Body of pancreas (tissue), 4 donors: Measurements from ENCODE around the gene TH. TPM values are rescaled to one million over a fixed set of nuclear protein-coding genes. Genes with fewer than 3 reads are reported as not detected.

ENCODE experiments used
- ATAC-seq: fragments of 150-250 bp; one replicate; pipeline ENCODE4 v1.9.1; 2016
- DNase-seq, 4 donors: peaks; one replicate each; pipeline ENCODE4 v3.0.0-alpha.2; 2019
- H3K27ac ChIP-seq, 4 donors: fragments of 200-600 bp; sonication (generic); 1 replicate in 3 of 4; 2 replicates in 1 of 4; pipeline versions ENCODE4 v1.5.1 to v1.6.1; 2016 to 2019; ENCODE audit warnings: mild to moderate bottlenecking in 1 of 4, mixed read lengths in 1 of 4, moderate library complexity in 1 of 4
- H3K27me3 ChIP-seq, 2 donors: fragments of 200-600 bp; sonication (generic); one replicate each; pipeline ENCODE4 v1.6.0; 2016; ENCODE audit warnings: mild to moderate bottlenecking in 1 of 2
- H3K36me3 ChIP-seq, 2 donors: fragments of 200-600 bp; sonication (generic); replicated peaks in 1 of 2; 2 replicates each; pipeline ENCODE4 v1.5.1; 2016; ENCODE audit warnings: low read depth in 2 of 2; ENCODE audit not compliant: insufficient read depth in 1 of 2
- H3K4me1 ChIP-seq: fragments of 200-600 bp; sonication (generic); one replicate; pipeline ENCODE4 v1.6.0; 2016
- H3K4me3 ChIP-seq, 2 donors: fragments of 200-600 bp; sonication (generic); 1 replicate in 1 of 2; 2 replicates in 1 of 2; pipeline ENCODE4 v1.5.1; 2016 to 2019
- H3K9me3 ChIP-seq, 3 donors: fragments of 200-600 bp; sonication (generic); 1 replicate in 2 of 3; 2 replicates in 1 of 3; pipeline ENCODE4 v1.5.1; 2016
- CTCF ChIP-seq, 7 experiments: fragments of 450-650 bp in 4 of 7; fragments of 200-600 bp in 3 of 7; sonication (generic) in 3 of 7; IDR thresholded peaks; one replicate each; pipeline ENCODE4 v1.5.1; 2016 to 2019; ENCODE audit warnings: antibody characterized with exemption in 7 of 7
- POLR2A ChIP-seq, 3 donors: fragments of 450-650 bp; IDR thresholded peaks; one replicate each; pipeline ENCODE4 v1.6.1; 2016; ENCODE audit warnings: antibody characterized with exemption in 3 of 3, mild to moderate bottlenecking in 2 of 3
- WGBS, 2 donors: methylation state at CpG; one replicate each; pipeline ENCODE4 v1.1.5; 2017; 5-methylcytosine and 5-hydroxymethylcytosine counted together
- intact Hi-C: fragments of 100-400 bp; cut with DNase I; formaldehyde crosslinking; loops from one replicate; pipeline ENCODE4 v1.15.1; 2023
- total RNA-seq, 2 donors: library from RNA; depleted of rRNA; stranded (reverse); fragments of >200 nt; gene quantifications; one replicate each; pipeline ENCODE4 v1.1.0, GENCODE V29; 2016

The TH gene
- total RNA-seq, 2 donors from 2014 or later, result 0.66 TPM; not detected in 1

- intact Hi-C loops, result no loop called here
- WGBS, 2 donors, result 76 to 86% methylated on average over 14 of the region's 14 CpGs
These were observed 4.8 kb upstream of the TH start for GRCh38 chr11:2176389-2176900.

DNA sequence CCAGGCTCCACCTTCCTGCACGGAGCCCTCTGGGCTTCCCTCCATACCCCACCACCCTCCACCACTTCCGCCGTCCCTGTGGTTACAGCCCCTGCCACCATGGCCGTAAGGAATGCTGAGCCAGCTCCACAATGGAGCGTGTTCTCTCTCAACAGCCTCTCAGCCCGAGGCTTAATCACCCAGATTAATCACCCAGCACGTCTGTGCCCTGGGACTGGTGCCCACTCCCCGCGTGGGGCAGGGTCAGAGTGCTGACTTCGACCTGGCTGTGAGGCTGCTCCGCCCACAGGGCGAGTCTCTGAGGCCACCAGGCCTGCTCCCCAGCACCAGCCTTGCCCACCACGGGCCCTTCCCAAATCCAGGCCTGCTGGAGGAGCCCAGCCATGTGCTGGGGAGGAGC lies 4.0 kb upstream of the TH start:
- WGBS, 2 donors, result 23 to 33% methylated on average over 3 to 12 of the region's 13 CpGs
- Histone ChIP-seq H3K27me3 (no peaks in the 10 kb centered on the region), H3K4me1 (peaks cover 16% of the 10 kb centered on the region), H3K27ac (peak overlapping the region in 3 of 4 donors; percentile 39 to 56 (median 51)), H3K9me3 (no peaks in the 10 kb centered on the region), H3K4me3 (no peak overlapping the region), H3K36me3 (no peaks in the 10 kb centered on the region)
- intact Hi-C loops, result no loop called here
- TF ChIP-seq CTCF (IDR thresholded peaks at IDR 0.05) (no peak), POLR2A (IDR thresholded peaks at IDR 0.05) (no peak)
- DNase-seq (peak; percentile 34 to 70 (median 68)), ATAC-seq (peak; percentile 72)

More at GRCh38 chr11:2176389-2176900, 4.8 kb upstream of the TH start:
- Histone ChIP-seq H3K4me3 (no peak overlapping the region), H3K4me1 (peaks cover 16% of the 10 kb centered on the region), H3K36me3 (no peaks in the 10 kb centered on the region), H3K9me3 (no peaks in the 10 kb centered on the region), H3K27me3 (no peaks in the 10 kb centered on the region), H3K27ac (no peak overlapping the region)
- ATAC-seq (no peak), DNase-seq (no peak)
- no peak for TF ChIP-seq CTCF (IDR thresholded peaks at IDR 0.05)
- no peak for TF ChIP-seq POLR2A (IDR thresholded peaks at IDR 0.05)

GRCh38 chr11:2174361-2174760 lies 2.7 kb upstream of the TH start:
- no peak for ATAC-seq
- DNase-seq, result no peak
- intact Hi-C loops, result no loop called here
- no peak overlapping the region for H3K4me3 ChIP-seq
- H3K36me3 ChIP-seq, result no peaks in the 10 kb centered on the region
- WGBS, 2 donors, result 80 to 96% methylated on average over 4 to 10 of the region's 11 CpGs
- H3K4me1 ChIP-seq, result peaks cover 15% of the 10 kb centered on the region
- H3K27me3 ChIP-seq, result no peaks in the 10 kb centered on the region
- H3K27ac ChIP-seq, result no peak overlapping the region
- H3K9me3 ChIP-seq, result no peaks in the 10 kb centered on the region
- no peak for TF ChIP-seq CTCF (IDR thresholded peaks at IDR 0.05)

- 27 to 83% methylated on average over 3 of the region's 11 CpGs for WGBS, 2 donors
- Histone ChIP-seq H3K27me3 (no peaks in the 10 kb centered on the region), H3K4me1 (peaks cover 9% of the 10 kb centered on the region), H3K9me3 (no peaks in the 10 kb centered on the region), H3K4me3 (no peak overlapping the region), H3K27ac (no peak overlapping the region), H3K36me3 (no peaks in the 10 kb centered on the region)
- ATAC-seq (no peak), DNase-seq (no peak)
- TF ChIP-seq CTCF (IDR thresholded peaks at IDR 0.05) (no peak), POLR2A (IDR thresholded peaks at IDR 0.05) (no peak)
- intact Hi-C loops, result no loop called here
These were observed 2.1 kb upstream of the TH start for GRCh38 chr11:2173761-2174160.

GRCh38 chr11:2173150-2173693 lies 1.6 kb upstream of the TH start:
- intact Hi-C loops, result no loop called here
- no peak for ATAC-seq
- Histone ChIP-seq H3K9me3 (no peaks in the 10 kb centered on the region), H3K4me1 (peaks cover 7% of the 10 kb centered on the region), H3K27ac (no peak overlapping the region), H3K4me3 (no peak overlapping the region), H3K27me3 (no peaks in the 10 kb centered on the region), H3K36me3 (no peaks in the 10 kb centered on the region)
- TF ChIP-seq POLR2A (IDR thresholded peaks at IDR 0.05) (no peak), CTCF (IDR thresholded peaks at IDR 0.05) (peak in 1 of 7 experiments; percentile 6)
- WGBS, 2 donors, result 74 to 78% methylated on average over 12 to 16 of the region's 16 CpGs
- DNase-seq, result no peak
